ENCODE data around the gene NRGN. TPM values are rescaled to one million over a fixed set of nuclear protein-coding genes. Genes with fewer than 3 reads are reported as not detected.

The NRGN gene
- total RNA-seq, result 6.2 TPM

DNA sequence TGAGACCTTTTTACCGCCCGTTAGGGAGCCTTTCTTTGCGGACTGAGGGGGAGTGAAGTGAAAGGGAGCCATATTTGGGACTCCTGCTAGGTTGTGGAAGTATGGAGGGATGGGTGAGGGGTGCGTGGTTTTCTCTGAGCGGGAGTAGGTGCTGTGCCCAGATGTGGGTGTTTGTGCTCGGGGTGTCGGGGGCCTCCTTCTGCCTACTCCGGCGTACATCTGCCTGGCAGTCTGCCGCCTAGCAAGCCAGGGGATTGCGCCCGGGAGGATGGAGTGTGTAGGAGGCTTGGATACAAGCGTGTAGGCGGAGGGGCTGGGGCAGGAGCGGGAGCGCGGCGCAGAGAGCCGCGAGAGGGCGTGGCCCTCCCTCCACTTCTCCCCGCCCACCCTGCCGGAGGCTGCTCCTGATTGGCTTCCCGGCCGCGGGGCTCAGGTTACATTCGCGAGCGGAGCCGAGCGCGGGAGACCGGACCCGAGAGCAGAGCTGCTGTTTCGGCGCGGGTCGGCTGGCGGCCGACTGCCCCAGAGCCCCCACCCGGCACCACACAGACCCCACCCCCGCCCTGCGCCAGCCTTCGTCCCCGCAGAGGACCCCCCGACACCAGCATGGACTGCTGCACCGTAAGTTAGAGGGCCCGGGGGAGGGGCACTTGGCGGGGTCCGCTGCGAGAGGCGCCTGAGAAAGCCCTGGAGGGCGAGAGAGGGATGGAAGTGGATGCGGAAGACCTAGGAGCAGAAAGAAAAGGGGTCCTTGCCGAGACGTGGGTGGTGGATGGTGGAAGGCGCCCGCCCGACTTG, at the start of gene NRGN:
NRGN (plus strand) TSS at position 464 of the 798 bp plus-strand sequence; CDS start at position 607, 143 bp downstream.
- intact Hi-C loops (cut with DNase I), result loop anchor here (10.0 kb wide), 1 partner anchor 65 kb away; the partner anchor contains the start of genes SIAE and SPA17
- DNase-seq (ENCODE audit: low spot score) (peak; percentile 92), ATAC-seq (peak; percentile 98)

DNA sequence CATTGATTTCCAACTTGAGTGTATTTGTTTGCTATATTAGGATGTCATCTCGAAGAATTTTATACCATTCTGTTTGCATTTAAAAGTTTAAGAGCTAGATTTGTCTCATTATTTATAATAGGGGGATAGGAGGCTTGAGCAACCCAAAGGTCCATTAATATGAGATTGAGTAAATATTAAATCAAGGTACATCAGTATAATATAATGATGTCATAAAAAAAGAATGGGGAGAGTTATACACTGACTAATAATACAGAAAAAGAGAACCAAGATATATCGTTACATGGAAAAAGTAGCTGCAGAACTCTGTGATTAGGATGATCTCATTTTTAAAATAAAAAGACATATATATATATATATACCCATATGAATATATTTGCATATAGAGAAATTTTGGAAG, 46.6 kb upstream of the NRGN start:
- intact Hi-C loops (cut with DNase I), result no loop called here
- DNase-seq (ENCODE audit: low spot score) (no peak), ATAC-seq (no peak)

DNA sequence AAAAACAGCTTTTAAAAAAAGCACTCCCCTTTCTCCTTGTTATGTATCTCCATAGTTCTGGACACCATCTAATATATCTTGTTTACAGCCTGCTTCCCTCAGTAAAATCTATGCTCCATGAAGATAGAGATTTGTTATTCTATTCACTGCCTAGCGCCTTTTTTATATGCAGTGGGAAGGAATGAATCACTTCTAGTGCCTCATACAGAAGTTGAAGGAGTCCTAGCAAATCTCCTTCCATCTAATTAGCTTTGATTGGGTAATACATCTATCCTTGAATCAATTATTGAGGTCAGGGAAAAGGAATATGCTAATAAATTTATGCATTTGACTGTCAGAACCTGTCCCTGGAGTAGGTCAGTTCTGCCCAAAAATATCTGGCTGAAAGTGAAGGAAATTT, 40.2 kb upstream of the NRGN start:
- no peak for ATAC-seq
- intact Hi-C loops (cut with DNase I), result no loop called here

DNA sequence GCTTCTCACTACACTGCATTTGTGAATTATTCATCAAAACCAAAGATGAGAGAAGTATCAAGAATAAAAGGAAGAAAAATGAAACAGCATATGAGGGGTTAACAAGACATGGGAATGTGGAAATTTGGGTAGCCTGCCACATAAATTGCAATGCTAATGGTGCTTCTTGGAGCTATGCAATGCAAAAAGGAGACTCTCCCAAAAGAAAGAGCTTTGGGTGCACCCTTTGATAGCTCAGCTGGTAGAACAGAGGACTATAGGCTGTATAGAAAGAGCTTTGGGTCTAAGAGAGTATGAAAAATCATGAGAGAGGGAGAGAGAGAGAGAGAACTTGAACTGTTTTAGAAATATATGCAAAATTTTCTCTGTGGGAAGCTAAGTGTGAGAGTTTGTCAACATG, 39.7 kb upstream of the NRGN start:
- ATAC-seq, result no peak
- intact Hi-C loops (cut with DNase I), result no loop called here
- no peak for DNase-seq (ENCODE audit: low spot score)

More for the DNA sequence above, 40.2 kb upstream of the NRGN start:
- DNase-seq (ENCODE audit: low spot score), result no peak

DNA sequence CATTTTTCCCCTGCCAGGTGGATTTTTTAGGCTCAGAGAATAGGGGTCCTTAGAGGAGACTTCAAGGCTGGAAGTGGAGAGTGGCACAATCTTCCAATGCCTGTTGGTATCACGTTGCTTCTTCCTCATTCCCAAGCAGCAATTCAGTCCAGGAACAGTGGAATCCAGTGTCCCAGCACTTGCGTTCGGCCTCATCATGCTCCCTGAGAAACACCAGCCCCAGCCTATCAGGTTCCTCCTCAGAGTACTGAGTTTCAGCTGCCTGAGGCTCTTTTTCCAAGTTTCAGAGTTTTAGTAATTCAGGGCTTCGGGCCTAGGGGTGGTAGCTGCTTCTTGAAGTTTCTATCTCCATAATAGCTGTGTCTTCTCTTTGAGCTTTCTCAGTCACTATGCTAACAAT, 31.9 kb upstream of the NRGN start:
- ATAC-seq (no peak), DNase-seq (ENCODE audit: low spot score) (no peak)
- intact Hi-C loops (cut with DNase I), result no loop called here

DNA sequence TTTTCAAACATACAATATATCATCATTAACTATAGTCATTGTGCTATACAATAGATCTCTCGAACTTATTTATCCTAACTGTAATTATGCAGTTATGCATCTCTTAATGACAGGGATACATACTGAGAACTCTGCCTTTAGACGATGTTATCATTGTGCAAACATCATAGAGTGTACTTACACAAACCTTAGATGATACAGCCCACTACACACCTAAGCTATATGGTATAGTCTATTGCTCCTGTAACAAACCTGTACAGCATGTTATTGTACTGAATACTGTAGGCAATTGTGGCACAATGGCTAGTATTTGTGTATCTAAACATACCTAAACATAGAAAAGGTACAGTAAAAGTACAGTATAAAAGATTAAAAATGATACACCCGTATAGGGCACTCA, 27.4 kb upstream of the NRGN start:
- intact Hi-C loops (cut with DNase I), result no loop called here
- no peak for DNase-seq (ENCODE audit: low spot score)
- no peak for ATAC-seq

DNA sequence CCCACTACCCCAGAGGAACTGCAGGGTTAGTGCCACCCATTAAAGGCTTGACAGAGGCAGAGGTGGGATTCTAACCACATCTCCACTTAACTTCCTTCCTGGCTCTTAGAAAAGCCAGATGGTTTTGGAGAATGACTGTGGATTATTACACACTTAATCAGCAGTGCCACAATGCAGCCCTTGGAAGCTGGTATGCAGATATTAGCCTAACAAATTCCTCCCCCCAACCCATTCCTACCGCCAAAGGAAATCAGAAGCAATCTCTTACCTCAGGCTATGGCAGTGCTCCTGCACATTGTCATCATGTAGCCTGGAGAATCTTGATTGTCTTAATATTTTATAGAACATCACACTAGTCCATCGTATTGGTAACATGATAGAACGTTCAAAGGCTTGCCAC, 23.2 kb upstream of the NRGN start:
- intact Hi-C loops (cut with DNase I), result no loop called here

DNA sequence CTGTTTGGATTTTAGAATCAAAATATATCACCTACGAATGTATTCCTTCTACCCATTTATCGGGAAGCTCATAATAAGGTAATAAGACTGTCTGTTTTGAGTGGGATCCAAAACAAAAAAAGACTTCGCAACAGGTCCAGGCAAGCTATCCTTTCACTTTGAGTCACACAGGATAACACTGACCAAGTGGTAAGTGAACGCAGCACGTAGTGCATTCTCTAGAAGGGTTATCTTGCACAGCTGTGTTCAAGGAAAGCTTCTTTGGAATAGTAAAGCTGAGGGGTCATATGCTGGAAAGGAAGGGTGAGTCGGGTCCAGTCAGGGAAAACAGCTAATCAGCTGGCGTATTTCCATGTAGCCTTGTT, 22.3 kb upstream of the NRGN start:
- intact Hi-C loops (cut with DNase I), result no loop called here
- no peak for DNase-seq (ENCODE audit: low spot score)
- ATAC-seq, result no peak

More for the DNA sequence above, 23.2 kb upstream of the NRGN start:
- no peak for ATAC-seq
- no peak for DNase-seq (ENCODE audit: low spot score)

DNA sequence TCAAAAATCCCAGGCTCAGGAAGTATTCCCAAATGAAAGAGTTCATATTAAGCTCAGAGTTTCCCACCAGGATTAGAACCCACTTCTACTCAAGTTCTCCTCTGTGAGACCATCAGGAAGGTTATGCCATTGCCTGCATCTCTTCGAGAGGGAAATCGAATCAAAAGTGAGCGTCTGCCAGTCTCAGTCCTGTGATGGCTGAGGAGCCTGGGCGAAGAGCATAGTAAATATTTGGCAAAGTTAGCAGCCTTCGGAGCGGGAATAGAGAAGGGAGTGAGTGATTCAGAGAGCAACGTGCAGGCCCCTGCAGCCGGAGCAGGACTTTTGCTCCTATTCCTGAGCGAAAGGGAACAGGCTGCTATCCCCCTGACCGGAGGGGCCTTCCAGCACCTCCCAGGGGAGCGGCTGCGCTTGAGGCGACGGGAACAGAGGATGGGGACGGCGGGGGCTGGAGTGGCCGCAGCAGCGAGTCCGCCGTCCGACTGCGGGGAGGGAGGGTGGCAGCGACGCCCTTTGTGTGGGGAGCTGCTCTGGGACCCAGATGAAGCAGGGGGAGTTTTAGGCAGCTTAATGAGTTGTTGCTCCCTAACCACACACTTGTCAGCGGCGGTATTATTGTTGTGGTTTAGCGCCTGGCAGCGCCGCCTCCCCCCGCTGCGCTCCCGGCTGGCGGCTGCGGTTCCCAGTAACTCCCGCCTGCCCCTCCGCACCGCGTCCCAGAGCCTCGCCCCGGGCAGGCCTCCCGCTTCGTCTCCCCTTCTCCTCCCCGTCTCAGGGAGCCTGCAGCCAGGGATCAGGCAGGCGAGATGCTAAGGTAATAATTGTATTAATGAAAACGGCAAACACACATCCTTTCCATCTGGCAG, 21.7 kb upstream of the NRGN start:
- DNase-seq (ENCODE audit: low spot score) (no peak), ATAC-seq (peak; percentile 38)
- intact Hi-C loops (cut with DNase I), result no loop called here

DNA sequence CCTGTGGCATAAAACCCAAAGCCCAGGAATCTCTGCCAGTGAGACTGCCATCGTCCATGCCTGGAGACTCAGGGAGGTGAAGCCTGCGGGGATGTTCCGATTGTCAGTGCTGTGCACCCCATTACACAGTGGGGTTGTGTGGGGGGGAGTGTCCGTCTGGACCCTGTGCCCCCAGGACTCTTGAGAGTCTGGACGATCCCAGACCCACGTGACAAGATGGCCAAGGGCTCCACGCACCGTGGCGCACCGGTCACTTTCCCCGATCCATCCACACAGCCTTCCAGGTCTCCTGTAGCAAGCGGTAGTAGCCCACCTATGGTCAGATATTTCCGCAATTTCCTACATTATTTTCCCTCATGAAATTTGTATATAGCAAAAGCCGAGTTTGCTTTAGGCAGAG, 20.9 kb upstream of the NRGN start:
- no peak for ATAC-seq
- no peak for DNase-seq (ENCODE audit: low spot score)
- intact Hi-C loops (cut with DNase I), result no loop called here

DNA sequence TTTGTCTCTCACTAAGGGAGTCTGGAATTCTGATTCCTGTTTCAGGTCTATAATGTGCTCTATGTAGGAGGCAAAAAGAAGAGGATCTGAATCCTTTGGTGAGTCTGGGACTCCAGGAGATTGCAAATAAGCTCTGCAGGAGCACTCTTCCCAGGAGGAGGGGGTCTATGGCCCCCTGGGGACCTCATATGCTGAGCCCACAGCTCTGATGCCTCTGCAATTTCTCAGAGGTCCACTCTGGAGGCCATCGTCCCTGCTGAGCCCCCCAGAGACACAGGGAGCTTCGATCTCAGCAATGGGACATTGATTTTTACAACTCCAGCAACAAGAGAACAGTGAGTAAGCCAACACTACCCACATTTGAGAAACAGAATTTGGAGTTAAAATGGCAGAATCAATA, 20.2 kb upstream of the NRGN start:
- DNase-seq (ENCODE audit: low spot score), result no peak
- ATAC-seq, result no peak
- intact Hi-C loops (cut with DNase I), result no loop called here

DNA sequence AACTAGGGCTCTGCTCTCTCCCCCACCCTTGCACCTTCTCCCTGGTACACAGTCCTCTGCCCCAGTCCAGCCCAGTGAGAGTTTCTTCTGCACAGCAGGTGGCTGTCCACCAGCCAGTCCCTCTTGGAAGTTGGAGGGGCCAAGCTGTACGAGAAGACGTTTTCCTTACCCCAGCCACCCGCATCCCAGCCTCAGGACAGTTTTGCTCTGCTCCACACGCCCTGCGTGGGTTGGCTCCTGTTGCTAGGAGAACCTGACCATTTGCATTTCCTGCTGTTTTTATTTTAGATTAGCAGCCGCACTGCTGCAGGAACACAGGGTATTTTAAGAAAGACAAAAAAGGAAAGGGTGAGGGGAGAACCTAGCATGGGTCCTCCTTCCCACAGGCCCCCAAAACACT, 17.6 kb upstream of the NRGN start:
- ATAC-seq (no peak), DNase-seq (ENCODE audit: low spot score) (no peak)
- intact Hi-C loops (cut with DNase I), result no loop called here

DNA sequence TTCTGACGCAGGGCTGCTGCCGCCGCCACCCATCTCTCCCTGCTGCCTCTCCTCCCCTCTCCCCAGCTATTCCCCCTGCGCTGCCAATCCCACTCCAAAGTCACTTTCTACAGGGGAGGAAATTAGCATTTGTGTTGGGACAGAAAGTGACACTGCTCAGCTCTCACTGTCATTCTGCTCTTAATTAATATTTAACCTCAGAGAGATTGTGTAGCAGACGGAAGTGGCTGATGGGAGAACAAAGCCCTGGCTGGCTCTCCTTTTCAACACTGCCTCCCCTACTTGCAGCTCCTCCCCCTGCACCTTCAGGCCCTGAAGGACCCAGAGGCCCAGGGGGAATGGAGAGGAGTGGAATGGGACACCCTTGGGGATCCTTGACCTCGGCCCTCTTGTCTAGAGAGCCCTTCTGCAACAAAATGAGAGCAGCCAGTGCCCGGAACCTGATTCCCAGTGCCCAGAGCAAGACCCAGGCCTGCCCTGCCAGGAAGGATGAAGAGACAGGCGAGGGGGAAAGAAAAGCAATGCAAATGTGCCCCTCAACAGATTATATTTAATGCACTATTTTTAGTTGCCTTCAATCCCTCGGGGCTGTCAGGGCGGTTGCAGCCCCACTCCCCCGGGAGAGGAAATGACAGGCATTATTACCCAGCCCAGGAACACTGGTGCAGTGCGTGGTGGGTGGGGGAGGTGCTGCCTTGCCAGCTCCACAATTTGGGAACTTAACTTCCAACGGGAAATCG, 14.6 kb upstream of the NRGN start:
- ATAC-seq, result no peak
- DNase-seq (ENCODE audit: low spot score), result no peak
- intact Hi-C loops (cut with DNase I), result no loop called here

DNA sequence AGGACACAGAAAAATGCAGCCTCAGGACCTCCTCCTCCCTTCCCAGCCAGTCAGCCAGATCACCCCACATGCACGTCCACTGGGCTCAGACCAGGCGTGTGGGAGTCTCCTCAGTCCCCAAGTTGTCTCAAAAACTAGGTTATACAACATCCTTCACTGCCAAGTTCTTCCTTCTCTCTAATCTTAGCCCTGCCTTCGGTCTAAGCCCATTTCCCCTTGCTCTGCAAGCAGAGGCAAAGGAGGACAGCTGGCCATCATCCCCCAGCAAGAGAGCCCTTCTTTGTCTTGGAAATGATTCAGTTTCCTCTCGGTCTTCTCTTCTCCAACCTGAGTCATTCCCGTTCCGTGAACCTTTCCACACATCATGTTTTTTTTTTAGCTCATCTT, 14.0 kb upstream of the NRGN start:
- DNase-seq (ENCODE audit: low spot score), result no peak
- intact Hi-C loops (cut with DNase I), result no loop called here
- no peak for ATAC-seq

DNA sequence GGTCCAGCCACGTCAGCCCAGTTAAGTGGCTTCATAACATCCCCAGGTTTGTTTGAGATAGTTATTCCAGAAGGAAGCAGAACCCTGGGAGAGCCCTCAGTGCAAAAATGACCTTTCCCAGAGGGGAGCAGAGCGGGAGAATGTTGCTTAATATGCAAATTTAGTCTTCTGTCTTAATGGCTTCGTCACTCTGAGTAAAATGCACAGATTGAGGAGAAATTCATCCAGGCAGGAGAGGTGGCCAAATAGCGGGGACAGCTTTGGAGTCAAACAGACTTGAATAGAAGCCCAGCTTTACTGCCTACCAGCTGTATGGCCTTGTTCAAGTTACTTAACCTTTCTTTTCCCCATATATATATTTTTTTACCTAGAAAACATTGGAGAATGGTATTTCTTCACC, 12.3 kb upstream of the NRGN start:
- no peak for ATAC-seq
- no peak for DNase-seq (ENCODE audit: low spot score)
- intact Hi-C loops (cut with DNase I), result no loop called here

DNA sequence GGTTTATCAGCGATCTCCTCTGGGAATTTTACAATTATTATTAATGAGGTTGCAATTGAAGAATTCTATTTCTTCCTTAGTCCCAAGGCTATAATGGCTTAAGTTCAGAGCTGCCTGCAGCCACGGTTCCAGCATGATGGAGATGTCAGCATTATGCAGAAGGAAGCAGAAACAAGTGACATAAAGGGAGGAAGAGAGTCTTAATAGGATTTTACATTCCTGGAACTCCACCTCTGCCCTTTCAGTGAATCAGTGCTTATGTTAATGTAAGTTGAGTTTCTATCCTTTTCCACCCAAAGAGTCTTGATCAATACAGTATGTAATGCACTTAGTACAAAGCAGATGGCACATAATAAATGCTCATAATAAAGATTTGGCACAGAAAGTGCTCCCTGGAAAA, 11.6 kb upstream of the NRGN start:
- ATAC-seq (no peak), DNase-seq (ENCODE audit: low spot score) (no peak)
- intact Hi-C loops (cut with DNase I), result no loop called here

DNA sequence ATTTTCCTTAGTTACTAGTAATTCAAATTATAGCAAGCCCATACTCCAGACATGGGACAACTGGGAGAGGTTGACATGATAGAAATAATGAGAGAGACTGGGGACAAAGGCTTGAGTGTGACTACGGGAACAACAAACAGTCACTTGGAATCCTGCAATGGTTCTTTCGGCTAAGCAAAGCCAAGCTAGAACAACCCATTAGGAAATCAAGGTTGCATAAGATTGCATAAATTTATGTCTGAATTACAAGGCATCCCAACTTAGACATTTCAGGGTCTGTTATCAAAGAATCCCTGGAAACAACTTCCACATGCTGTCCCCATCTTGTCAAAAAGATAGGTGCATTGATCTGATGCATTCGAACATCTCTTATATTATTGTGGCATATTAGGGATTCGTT, 10.2 kb upstream of the NRGN start:
- no peak for ATAC-seq
- intact Hi-C loops (cut with DNase I), result no loop called here
- no peak for DNase-seq (ENCODE audit: low spot score)

DNA sequence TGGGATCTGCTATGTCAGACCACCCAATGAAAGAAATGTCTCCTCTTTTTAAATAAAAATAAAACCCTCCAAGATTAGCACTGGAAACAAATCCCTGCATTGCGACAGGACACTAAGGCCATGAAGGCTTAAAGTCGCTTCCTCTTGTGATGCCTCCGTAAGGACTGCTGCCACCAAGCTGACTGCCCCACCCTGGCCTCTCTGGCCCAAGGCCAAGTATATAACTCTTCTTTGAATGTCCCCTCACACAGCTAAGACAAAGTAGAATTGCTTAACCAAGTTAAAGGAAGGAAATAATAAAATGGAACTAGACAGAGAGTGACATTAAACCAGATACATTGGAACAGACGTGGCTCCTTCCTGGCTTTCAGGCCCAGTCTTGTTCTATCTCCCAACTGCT, 7.5 kb upstream of the NRGN start:
- DNase-seq (ENCODE audit: low spot score), result no peak
- no peak for ATAC-seq
- intact Hi-C loops (cut with DNase I), result no loop called here

DNA sequence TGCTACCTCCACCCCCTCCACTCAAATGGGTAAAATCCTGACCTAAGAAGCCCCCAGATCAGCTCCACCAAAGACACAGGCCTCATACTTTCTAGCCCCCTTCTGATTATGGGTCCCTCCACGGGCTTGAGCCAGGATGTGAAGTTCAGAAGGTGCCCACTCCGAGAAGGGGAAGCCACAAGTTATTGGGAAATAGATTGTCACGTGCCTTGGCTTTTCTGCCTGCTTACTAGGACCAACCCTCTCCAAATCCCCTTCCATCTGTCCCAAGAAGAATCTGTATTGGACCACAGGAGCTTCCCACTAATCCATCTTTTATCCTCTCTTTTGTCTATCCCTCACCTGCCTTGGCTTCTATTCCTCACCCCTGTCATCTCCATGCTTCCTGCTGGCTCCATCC, 3.0 kb upstream of the NRGN start:
- intact Hi-C loops (cut with DNase I), result no loop called here
- DNase-seq (ENCODE audit: low spot score) (no peak), ATAC-seq (no peak)
